WTC11 (cell line): ENCODE data around the gene SYNJ2. TPM values are rescaled to one million over a fixed set of nuclear protein-coding genes. Genes with fewer than 3 reads are reported as not detected.

Source experiments
- ATAC-seq: fragments of 200-7000 bp; cut with Tn5 transposase; 2 replicates; pipeline ENCODE4 v1.10.0; 2021; ENCODE audit warnings: mild to moderate bottlenecking, moderate library complexity
- CTCF ChIA-PET: fragments of 300-600 bp; sonication (Branson Sonifier 250); formaldehyde crosslinking; loops from one replicate; lab custom pipeline; 2021; ENCODE audit warnings: antibody characterized with exemption; lab: Charles Lee
- POLR2A ChIA-PET: fragments of 350-600 bp; sonication (Branson Sonifier 250); formaldehyde crosslinking; loops from one replicate; lab custom pipeline; 2021; ENCODE audit warnings: antibody characterized with exemption; lab: Charles Lee
- DNase-seq: peaks from one replicate; pipeline ENCODE4 v3.0.0; 2021; ENCODE audit warnings: low spot score
- H3K27ac Mint-ChIP-seq: 2 replicates; pipeline ENCODE4 v1.8.0; 2021; ENCODE audit warnings: mixed read lengths
- H3K27me3 Mint-ChIP-seq: 2 replicates; pipeline ENCODE4 v1.8.0; 2021; ENCODE audit warnings: low read depth, mild to moderate bottlenecking, moderate library complexity, mixed read lengths
- H3K36me3 Mint-ChIP-seq: 2 replicates; pipeline ENCODE4 v1.8.0; 2021; ENCODE audit warnings: mixed read lengths
- H3K4me1 Mint-ChIP-seq: 2 replicates; pipeline ENCODE4 v1.8.0; 2022; ENCODE audit warnings: mixed read lengths
- H3K4me3 Mint-ChIP-seq: 2 replicates; pipeline ENCODE4 v1.8.0; 2021; ENCODE audit warnings: mild to moderate bottlenecking, moderate library complexity, mixed read lengths
- H3K9me3 Mint-ChIP-seq: 2 replicates; pipeline ENCODE4 v1.8.0; 2021; ENCODE audit warnings: mixed read lengths
- CBFB ChIP-seq: sonication (generic); formaldehyde crosslinking; IDR thresholded peaks from 2 replicates; pipeline ENCODE4 v1.8.1; 2022; ENCODE audit warnings: mild to moderate bottlenecking, low read depth, missing genetic modification reagents
- EMX1 ChIP-seq: fragments of 250-450 bp; sonication (Bioruptor Pico); IDR thresholded peaks from 2 replicates; pipeline ENCODE4 v1.8.0; 2021; ENCODE audit warnings: mild to moderate bottlenecking
- IRF2 ChIP-seq: sonication (generic); formaldehyde crosslinking; IDR thresholded peaks from 2 replicates; pipeline ENCODE4 v1.8.0; 2022; ENCODE audit warnings: low read depth, missing genetic modification reagents, borderline replicate concordance
- MLX ChIP-seq: sonication (generic); formaldehyde crosslinking; IDR thresholded peaks from 2 replicates; pipeline ENCODE4 v1.8.1; 2023; ENCODE audit warnings: mild to moderate bottlenecking, missing genetic modification reagents, moderate library complexity
- NFE2L1 ChIP-seq: sonication (generic); formaldehyde crosslinking; IDR thresholded peaks from 2 replicates; pipeline ENCODE4 v1.8.1; 2023; ENCODE audit warnings: missing genetic modification reagents
- NR2C2 ChIP-seq: sonication (generic); formaldehyde crosslinking; IDR thresholded peaks from 2 replicates; pipeline ENCODE4 v1.8.0; 2022; ENCODE audit warnings: mild to moderate bottlenecking, missing genetic modification reagents
- OVOL2 ChIP-seq: fragments of 250-450 bp; sonication (Bioruptor Pico); IDR thresholded peaks from 2 replicates; pipeline ENCODE4 v1.9.0; 2021; ENCODE audit warnings: mild to moderate bottlenecking, borderline replicate concordance
- PRDM15 ChIP-seq: sonication (generic); formaldehyde crosslinking; IDR thresholded peaks from 2 replicates; pipeline ENCODE4 v1.8.0; 2022; ENCODE audit warnings: missing genetic modification reagents
- PRRX2 ChIP-seq: fragments of 250-450 bp; sonication (Bioruptor Pico); IDR thresholded peaks from 2 replicates; pipeline ENCODE4 v1.8.0; 2021; ENCODE audit warnings: mild to moderate bottlenecking
- RELA ChIP-seq: sonication (generic); formaldehyde crosslinking; IDR thresholded peaks from 2 replicates; pipeline ENCODE4 v1.8.1; 2022; ENCODE audit warnings: missing genetic modification reagents, mild to moderate bottlenecking, borderline replicate concordance
- RORB ChIP-seq: fragments of 250-450 bp; sonication (Bioruptor Pico); IDR thresholded peaks from 2 replicates; pipeline ENCODE4 v1.9.0; 2021; ENCODE audit warnings: mild to moderate bottlenecking
- SMAD3 ChIP-seq: sonication (generic); formaldehyde crosslinking; IDR thresholded peaks from 2 replicates; pipeline ENCODE4 v1.8.0; 2022; ENCODE audit warnings: missing genetic modification reagents, mild to moderate bottlenecking, borderline replicate concordance
- USF2 ChIP-seq: sonication (generic); formaldehyde crosslinking; IDR thresholded peaks from 2 replicates; pipeline ENCODE4 v1.8.1; 2023; ENCODE audit warnings: mild to moderate bottlenecking, missing genetic modification reagents, moderate library complexity
- ZMAT4 ChIP-seq: fragments of 250-450 bp; sonication (Bioruptor Pico); IDR thresholded peaks from 2 replicates; pipeline ENCODE4 v1.9.0; 2021; ENCODE audit warnings: mild to moderate bottlenecking
- ZNF512 ChIP-seq: sonication (generic); formaldehyde crosslinking; IDR thresholded peaks from 2 replicates; pipeline ENCODE4 v1.8.1; 2022; ENCODE audit warnings: missing genetic modification reagents, borderline replicate concordance
- total RNA-seq: library from RNA; stranded (reverse); gene quantifications from 3 replicates; pipeline ENCODE4 v1.2.3, GENCODE V29; 2021
- TF ChIP-seq, protein P1 (sequence below): fragments of 250-450 bp; sonication (Bioruptor Pico); IDR thresholded peaks from 2 replicates; pipeline ENCODE4 v2.1.2; 2022; ENCODE audit warnings: mild to moderate bottlenecking, moderate library complexity

The SYNJ2 gene
- total RNA-seq, 1 experiment from 2014 or later: 15.3 TPM

- TF ChIP-seq NFE2L1 (CRISPR knock-in tag): no peak
- TF ChIP-seq EMX1 (CRISPR knock-in tag): no peak
- no peak for TF ChIP-seq ZNF512
- TF ChIP-seq RORB (CRISPR knock-in tag): no peak
- no peak for TF ChIP-seq IRF2 (CRISPR knock-in tag)
Measured at GRCh38 chr6:158085261-158086053, 103.8 kb downstream of the SYNJ2 start (continued).

DNA sequence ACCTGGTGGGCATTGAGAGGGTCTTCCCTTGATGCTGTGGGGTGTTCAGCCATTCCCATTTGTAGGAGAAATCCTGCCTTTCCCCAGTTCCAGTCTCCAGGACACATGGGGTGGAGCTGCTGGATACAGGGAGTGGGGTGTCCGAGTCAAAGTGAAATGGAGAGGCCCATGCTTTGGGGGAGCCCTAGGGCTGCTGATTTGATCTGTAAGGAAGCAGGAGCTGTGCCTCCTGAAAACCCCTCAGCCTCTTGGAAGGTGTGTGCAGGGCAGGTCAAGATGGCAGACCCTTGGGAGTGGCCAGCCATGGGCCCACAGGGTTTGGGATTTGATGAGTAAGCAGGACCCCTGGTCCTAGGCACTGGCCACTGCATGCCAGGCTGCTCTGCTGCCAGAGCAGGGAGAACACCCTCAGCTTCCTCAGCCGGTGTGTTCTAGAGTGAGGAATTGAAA, 104.4 kb downstream of the SYNJ2 start:
- no peak for DNase-seq
- Mint-ChIP-seq H3K9me3 (no peaks in the 10 kb centered on the region), H3K27me3 (no peaks in the 10 kb centered on the region), H3K36me3 (peaks cover 27% of the 10 kb centered on the region), H3K4me3 (no peak overlapping the region), H3K4me1 (no peaks in the 10 kb centered on the region), H3K27ac (no peak overlapping the region)
- ATAC-seq: no peak
- ChIA-PET CTCF (interaction anchor here (0.6 to 2.4 kb wide), 3 partner anchors 14 to 119 kb away, joined by 3 to 8 read pairs (median 3); no protein-coding TSS in a partner anchor), POLR2A (no interaction called here)
- TF ChIP-seq, protein P1, sequence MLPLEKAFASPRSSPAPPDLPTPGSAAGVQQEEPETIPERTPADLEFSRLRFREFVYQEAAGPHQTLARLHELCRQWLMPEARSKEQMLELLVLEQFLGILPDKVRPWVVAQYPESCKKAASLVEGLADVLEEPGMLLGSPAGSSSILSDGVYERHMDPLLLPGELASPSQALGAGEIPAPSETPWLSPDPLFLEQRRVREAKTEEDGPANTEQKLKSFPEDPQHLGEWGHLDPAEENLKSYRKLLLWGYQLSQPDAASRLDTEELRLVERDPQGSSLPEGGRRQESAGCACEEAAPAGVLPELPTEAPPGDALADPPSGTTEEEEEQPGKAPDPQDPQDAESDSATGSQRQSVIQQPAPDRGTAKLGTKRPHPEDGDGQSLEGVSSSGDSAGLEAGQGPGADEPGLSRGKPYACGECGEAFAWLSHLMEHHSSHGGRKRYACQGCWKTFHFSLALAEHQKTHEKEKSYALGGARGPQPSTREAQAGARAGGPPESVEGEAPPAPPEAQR: no peak
- TF ChIP-seq NR2C2: no peak
- TF ChIP-seq PRRX2 (CRISPR knock-in tag): no peak
- no peak for TF ChIP-seq MLX (CRISPR knock-in tag)
- no peak for TF ChIP-seq OVOL2

DNA sequence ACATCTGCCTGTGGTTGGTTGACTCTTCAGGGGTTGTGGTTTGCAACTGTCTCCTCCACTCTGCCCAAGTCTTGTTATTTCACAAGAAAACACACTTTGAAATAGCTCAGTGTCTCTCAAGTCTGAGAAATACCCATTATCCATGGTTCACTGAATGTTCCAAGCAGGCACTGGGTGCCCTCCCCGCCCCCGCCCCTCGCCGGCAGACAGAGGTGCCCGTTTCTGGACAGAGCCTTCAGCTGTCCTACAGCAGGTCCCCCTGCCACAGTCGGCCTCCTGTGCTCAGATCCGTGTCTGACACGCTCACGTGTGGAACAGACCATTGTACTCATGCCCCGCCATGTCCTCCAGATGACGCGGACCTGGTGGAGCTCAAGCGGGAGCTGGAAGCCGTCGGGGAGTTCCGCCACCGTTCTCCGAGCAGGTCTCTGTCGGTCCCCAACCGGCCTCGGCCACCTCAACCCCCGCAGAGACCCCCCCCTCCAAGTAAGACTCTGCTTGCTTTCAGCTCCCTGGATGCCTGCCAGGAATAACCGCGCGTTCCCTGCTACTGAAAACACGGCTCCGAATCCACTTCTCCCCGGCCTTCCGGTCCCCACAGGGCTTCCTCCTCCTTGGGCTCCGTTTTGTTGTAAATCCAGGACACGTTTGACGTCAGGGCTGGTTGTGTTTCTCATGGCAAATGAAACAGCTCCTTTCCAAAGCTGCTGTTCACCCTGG, 105.0 kb downstream of the SYNJ2 start:
- no peaks in the 10 kb centered on the region for H3K4me1 Mint-ChIP-seq
- peaks cover 27% of the 10 kb centered on the region for H3K36me3 Mint-ChIP-seq
- no peak for DNase-seq
- H3K27ac Mint-ChIP-seq: no peak overlapping the region
- ATAC-seq: no peak
- no peaks in the 10 kb centered on the region for H3K9me3 Mint-ChIP-seq
- CTCF ChIA-PET: interaction anchor here (0.6 to 2.4 kb wide), 3 partner anchors 14 to 279 kb away, joined by 3 to 8 read pairs (median 3); no protein-coding TSS in a partner anchor
- no peak overlapping the region for H3K4me3 Mint-ChIP-seq
- POLR2A ChIA-PET: interaction anchor here (0.6 kb wide), 1 partner anchor 139 kb away, joined by 3 read pairs; no protein-coding TSS in a partner anchor
- no peaks in the 10 kb centered on the region for H3K27me3 Mint-ChIP-seq
- TF ChIP-seq PRDM15 (no peak), USF2 (CRISPR knock-in tag) (no peak), ZNF512 (no peak), SMAD3 (CRISPR knock-in tag) (no peak), CBFB (CRISPR knock-in tag) (no peak), ZMAT4 (CRISPR knock-in tag) (no peak), RELA (CRISPR knock-in tag) (no peak)
